Lower leg skin (tissue), 4 donors: Measurements from ENCODE around the gene ABCC9. TPM values are rescaled to one million over a fixed set of nuclear protein-coding genes. Genes with fewer than 3 reads are reported as not detected.

Experiments used
- DNase-seq, 2 donors: peaks; one replicate each; pipeline ENCODE4 v3.0.0-alpha.2; 2019; ENCODE audit warnings: low spot score in 2 of 2
- H3K4me3 ChIP-seq: fragments of 200-600 bp; sonication (generic); 2 replicates; pipeline ENCODE4 v1.5.1; 2017; ENCODE audit warnings: mild to moderate bottlenecking, low read depth; ENCODE audit not compliant: poor library complexity, severe bottlenecking
- CTCF ChIP-seq, 3 donors: fragments of 450-650 bp; IDR thresholded peaks; one replicate each; pipeline ENCODE4 v1.5.1; 2016; ENCODE audit warnings: antibody characterized with exemption in 3 of 3, mild to moderate bottlenecking in 3 of 3, moderate library complexity in 2 of 3
- POLR2A ChIP-seq, 2 donors: fragments of 450-650 bp; IDR thresholded peaks; one replicate each; pipeline ENCODE4 v1.6.1; 2016 to 2017; ENCODE audit warnings: antibody characterized with exemption in 2 of 2, mild to moderate bottlenecking in 1 of 2, moderate library complexity in 1 of 2
- WGBS, 2 donors: methylation state at CpG; one replicate each; pipeline ENCODE4 v1.1.5; 2018; 5-methylcytosine and 5-hydroxymethylcytosine counted together
- intact Hi-C: fragments of 100-400 bp; cut with DNase I; formaldehyde crosslinking; loops from one replicate; pipeline ENCODE4 v1.15.0; 2023; ENCODE audit warnings: low total_unique reads
- total RNA-seq, 4 donors: library from RNA; depleted of rRNA; stranded (reverse); fragments of >200 nt; gene quantifications; one replicate each; pipeline ENCODE4 v1.1.0, GENCODE V29; 2016

ABCC9 gene
- total RNA-seq, 4 donors from 2014 or later: 2.5 to 15.9 (median 7.2) TPM

GRCh38 chr12:21757735-21758134 is 183.5 kb downstream of the ABCC9 start:
- H3K4me3 ChIP-seq: no peak overlapping the region
- 65 to 83% methylated on average over 2 of the region's 2 CpGs for WGBS, 2 donors
- intact Hi-C loops: no loop called here
- TF ChIP-seq POLR2A (IDR thresholded peaks at IDR 0.05): no peak
- no peak for TF ChIP-seq CTCF (IDR thresholded peaks at IDR 0.05)
- no peak for DNase-seq

GRCh38 chr12:21756699-21757098 is 184.5 kb downstream of the ABCC9 start:
- no peak for DNase-seq
- TF ChIP-seq POLR2A (IDR thresholded peaks at IDR 0.05) (no peak), CTCF (IDR thresholded peaks at IDR 0.05) (no peak)
- WGBS, 2 donors: 92 to 94% methylated on average over 4 of the region's 4 CpGs
- intact Hi-C loops: no loop called here
- H3K4me3 ChIP-seq: no peak overlapping the region

- 14 to 15% methylated on average over 4 of the region's 4 CpGs for WGBS, 2 donors
- H3K4me3 ChIP-seq: no peak overlapping the region
- no peak for DNase-seq
- TF ChIP-seq CTCF (IDR thresholded peaks at IDR 0.05) (no peak), POLR2A (IDR thresholded peaks at IDR 0.05) (no peak)
- intact Hi-C loops: no loop called here
Observed at GRCh38 chr12:21751517-21751916, 189.7 kb downstream of the ABCC9 start.

Other genes with a start within 250 kb of the ABCC9 start
- 1 to 10 TPM; 2.2 to 9.1 (median 2.7) TPM for gene KCNJ8, start 166.7 kb downstream of the ABCC9 start, total RNA-seq
- gene CMAS, start 104.8 kb upstream of the ABCC9 start, total RNA-seq: 10 to 100 TPM; 22.0 to 32.9 (median 28.9) TPM